Middle frontal gyrus (tissue), 1 donor: ENCODE results near the gene FZD8.
"Not testable (repeated sequence)": the region's sequence is repeated elsewhere in the genome, so short reads cannot be mapped to it uniquely, and the experiment has no call there.

Source experiments
- DNase-seq: peaks from one replicate; pipeline ENCODE4 v3.0.0-alpha.2; 2015; ENCODE audit warnings: low spot score; ENCODE audit errors: extremely low spot score

The FZD8 gene

DNA sequence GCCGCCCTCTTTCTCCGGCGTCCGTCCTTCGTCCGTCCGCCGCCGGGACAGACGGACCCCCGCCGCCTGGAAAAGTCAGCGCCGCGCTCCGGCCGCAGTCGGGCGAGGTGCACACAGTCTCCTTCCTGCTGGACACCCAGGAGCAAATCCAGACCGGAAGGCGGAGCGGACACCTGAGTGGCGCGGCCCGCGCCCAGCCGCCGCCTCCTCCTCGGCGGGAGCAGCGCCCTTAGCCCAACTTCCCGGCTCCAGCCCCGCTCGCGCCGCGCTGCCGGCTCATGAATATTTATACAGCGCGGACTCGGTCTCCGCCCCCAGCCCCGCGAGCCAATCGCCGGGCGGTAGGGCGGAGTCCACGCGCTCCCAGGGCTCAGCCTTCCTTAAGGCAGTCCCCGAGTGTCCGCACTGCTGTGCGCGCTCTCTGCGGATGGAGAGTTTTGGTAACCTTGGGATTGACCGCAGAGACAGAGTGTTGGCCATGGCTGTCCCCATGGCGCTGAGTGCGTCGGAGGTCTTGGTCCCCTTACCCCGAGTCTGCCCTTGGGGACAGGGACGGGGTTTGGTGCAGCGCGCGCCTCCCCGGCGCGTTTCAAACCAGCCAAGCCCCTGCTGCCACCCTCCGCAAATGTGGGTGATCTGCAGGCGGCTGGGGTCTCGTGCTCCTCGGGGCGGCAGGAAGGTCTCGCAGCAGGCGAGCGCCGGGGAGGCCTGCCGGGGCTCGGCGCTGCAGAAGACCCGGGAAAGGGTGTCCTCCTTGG, at the start of gene FZD8:
Gene FZD8, minus strand, starts transcription at position 262 of the 758 bp plus-strand sequence. CDS start 867 bp downstream, outside the sequence.
- DNase-seq = peak; percentile 91

DNA sequence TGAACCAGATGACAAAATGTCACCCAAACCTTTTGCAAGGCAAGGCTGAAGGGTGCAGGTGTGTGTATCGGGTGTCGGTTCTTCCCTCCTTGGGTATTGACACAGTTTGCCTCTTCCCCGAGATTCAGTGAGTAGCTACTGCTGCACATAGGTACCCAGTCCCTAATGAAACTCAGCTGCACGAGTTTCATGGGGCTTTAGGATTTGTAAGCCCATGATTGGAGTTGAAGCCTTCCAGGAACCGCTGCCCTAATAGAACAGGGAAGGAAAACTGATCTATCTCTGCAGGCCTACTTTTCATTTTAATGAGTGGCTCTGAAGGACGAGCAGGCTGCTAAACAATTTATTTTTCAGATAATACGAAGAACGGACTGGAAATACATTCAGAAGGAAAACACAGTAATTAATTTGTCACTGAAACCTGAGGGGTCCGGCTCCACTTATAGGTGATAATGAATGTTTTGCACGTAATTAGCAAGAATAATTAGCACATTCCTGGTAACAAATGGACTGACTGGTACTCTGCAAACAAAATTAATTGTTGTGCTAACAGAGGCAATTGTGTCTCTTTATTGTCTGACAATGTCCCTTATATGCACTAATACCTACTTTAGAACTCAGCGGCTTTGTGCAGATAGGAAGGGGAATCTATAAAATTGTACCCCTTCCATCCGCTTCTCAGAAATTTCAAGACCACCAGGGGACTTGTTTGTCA, 49.6 kb upstream of the FZD8 start:
- no peak for DNase-seq

DNA sequence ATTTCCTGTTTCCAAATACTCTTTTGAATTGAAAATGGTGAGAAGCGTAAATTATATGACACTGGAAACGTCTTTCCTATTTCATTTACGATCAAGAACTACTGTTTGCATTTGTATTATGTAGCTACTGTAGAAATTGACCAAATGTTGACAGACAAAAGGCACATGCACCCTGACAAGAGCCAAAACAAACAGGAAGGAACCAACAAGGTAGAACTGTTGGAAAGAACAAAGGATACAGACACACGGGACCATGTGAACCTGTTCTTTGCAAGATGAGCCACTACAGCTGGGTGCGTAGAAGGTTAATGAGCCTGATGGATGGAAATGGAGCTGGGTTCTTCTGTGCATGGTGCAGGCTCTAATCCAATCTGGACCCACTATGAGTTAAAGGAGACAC, 48.4 kb upstream of the FZD8 start:
- DNase-seq = no peak

- not testable (repeated sequence) for DNase-seq
Measured at GRCh38 chr10:35685858-35686257, 43.8 kb upstream of the FZD8 start.

DNA sequence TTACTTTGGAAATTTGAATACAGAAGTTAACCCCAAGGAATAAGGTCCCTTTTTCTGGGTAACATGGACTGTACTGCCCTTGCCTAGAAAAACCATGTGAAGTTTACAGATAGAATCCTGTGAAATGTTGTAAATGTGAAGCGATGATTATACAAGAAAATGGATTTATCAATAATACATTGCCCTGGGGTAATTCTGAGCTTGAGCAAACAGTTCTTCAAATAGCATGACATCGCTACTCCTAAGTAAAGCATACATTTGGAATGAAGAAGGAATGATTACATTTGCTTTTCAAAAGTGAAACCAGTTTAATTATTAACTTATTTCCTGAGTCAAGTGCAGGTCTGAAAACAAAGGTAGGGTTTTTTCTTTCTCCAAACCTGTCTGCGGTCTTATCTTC, 43.3 kb upstream of the FZD8 start:
- DNase-seq = no peak

- DNase-seq = no peak
Measured at GRCh38 chr10:35684586-35684985, 42.5 kb upstream of the FZD8 start.

DNA sequence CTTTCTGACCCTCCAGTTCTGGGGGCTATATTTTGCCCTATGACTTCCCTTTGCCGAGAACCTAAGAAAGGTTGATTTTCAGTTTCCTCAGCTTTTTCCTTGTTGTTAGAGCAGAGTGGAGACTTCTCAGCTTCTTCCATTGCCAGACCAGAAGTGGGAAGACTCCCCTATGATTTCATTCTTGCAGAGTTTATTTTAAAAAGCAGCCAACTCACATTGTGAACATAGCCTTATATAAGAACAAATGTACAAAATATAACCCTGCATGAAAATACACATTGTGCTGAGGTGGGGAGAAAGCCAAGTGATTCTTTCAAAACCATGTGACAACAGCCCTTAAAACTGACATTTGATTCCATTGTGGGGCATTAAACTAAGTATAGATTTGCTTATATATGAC, 33.8 kb upstream of the FZD8 start:
- DNase-seq = no peak

- DNase-seq = no peak
Measured at GRCh38 chr10:35674843-35675242, 32.7 kb upstream of the FZD8 start.

DNA sequence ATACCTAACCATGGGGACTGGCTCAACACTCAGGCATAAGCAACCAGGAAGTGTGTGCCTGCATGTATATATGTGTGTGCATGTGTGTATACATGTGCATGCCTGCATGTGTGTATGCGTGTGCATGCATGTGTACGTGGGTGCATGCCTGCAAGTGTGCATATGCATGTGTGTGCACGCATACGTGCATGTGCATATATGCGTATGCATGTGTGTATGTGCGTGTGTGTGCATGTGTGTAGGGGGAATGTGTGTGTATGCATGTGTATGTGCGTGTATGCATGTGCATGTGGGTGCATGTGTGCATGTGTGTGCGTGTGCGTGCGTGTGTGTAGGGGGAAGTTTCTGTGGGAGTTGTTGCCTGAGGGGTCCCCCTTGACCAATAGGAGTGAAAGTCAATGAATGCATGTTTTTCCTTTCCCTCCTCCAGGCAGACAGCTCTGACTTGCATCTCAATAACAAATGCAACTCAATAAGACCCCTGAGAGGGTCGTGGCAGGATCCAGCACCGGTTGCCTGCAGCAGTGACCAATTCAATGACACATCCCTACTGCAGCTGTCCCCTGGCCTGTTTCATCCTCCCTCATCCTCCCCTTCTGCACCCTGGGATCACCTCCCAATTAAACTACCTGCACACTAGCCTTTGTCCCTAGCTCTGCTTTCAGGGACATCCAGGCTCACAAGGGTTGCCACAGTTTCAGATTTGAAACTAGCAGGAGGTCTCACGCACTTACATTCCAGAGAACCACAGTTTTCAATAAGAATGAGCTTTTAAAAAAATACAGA, 27.0 kb upstream of the FZD8 start:
- no peak for DNase-seq

GRCh38 chr10:35667971-35668370, 25.9 kb upstream of the FZD8 start:
- no peak for DNase-seq

GRCh38 chr10:35667270-35667889, 25.3 kb upstream of the FZD8 start:
- no peak for DNase-seq

DNA sequence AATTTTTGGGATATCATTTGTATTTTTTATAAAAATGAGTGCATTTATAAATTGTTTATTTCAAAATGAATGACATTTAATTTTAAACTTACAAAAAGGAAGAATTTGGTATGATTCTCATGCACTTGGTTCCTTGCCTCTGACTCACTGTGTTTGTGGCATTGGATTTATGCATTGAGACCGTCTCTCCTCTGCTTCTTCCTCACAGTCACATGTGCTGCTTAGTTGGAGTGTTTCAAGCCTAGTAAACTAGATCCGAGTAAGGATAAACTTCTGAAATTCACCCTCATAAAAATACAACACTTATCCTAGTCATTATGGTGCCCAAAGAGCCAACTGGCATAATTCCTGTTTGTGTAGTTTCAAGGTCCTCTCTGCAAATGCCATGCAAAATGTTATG, 19.1 kb upstream of the FZD8 start:
- no peak for DNase-seq

GRCh38 chr10:35659456-35659855, 17.4 kb upstream of the FZD8 start:
- DNase-seq = no peak

DNA sequence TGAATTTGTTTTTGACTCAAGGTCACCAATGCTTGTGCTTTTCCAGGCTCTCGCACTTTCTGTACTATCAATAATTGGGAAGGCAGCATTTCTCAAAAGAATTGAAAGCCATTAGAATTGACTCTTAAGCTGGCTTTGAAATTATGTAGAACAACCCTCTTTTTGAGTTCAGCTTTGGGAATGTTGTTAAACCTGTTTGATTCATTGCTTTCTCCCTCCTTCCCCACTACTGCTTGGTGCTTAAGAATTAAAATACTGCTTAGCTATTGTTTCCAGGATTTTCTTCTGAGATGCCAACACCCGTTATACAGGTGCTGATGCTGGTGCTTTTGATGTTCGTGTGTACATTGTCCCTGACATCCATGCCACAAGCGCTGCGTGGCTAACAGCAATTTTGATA, 15.5 kb upstream of the FZD8 start:
- DNase-seq = no peak

- no peak for DNase-seq
Measured at GRCh38 chr10:35652824-35653223, 10.7 kb upstream of the FZD8 start.

DNA sequence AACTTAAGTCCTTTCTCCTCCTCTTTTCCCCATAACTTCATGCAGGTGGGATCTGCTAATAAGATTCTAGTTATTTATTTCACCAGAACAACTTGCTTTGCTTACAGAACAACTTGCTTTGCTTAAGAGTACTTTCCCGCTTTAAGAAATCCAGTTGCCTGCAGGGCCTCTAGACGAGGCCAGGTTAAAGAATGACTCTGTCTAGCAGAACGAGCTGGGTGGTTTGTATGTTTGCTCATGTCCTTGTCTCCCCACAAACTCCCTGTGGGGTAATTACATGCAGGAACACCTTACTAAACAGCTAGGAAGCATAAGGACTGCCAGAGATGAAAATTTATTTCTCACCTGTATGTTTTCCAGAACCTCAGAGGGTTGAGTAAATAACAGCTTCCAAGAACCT, 8.8 kb upstream of the FZD8 start:
- no peak for DNase-seq

- DNase-seq = no peak
Measured at GRCh38 chr10:35644050-35644950, 2.2 kb upstream of the FZD8 start.

DNA sequence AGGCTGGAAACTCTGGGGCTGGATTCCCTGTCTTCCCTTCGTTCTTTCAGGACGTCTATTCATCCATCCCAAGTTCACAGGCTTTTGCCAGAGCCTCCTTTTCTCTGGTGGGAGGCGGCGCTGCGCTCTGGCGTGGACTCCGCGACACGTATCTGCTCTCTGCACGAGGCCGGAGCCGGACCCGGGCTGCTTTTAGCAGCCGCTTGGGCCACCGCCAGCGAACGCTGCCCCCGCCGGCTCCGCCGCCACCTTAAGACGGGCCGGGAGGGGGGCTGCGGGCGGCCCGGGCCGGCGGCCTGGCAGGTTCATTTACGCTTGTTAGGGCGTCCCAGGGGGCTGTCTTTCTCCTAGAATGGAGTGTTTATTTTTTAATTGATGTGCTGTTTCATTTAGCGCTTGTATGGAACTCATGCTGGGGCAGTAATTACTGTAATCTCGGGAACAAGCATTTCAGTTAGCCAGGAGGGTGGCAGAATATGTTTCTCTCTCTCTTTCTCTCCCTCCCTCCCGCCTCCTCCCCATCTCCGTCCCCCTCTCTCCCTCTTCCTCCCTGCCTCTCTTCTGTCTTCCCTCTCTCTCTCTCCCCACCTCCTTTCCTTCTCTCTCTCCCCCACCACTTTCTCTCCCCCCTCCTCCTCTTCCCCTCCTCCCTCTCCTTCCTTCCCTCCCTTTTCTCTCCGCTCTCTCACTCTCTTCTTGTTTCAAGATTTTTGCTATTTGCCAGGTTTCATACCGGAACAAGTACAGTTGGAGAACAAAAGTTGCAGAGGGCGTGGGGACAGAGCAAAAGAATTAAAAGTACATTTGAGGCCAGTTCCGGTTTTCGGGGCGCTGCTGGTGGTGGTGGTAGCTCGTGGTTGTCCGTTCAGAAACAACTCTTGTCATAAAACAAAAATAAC, 1.3 kb upstream of the FZD8 start:
- no peak for DNase-seq

DNA sequence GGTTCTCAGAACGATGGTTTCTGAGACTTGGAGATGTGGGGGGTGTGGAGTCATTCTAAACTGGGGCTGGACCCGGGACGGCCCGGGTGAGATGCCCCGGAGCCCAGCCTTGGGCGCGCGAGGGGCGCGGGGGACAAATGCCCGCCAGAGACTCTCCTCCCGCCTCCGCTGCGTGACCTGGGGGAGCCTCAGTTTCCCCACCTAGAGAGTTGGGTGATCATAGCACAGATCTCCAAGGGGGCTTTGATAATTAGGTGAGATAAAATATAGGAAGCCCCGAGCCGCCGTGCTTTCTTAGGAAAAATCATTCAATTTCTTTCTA, 658 bp upstream of the FZD8 start:
- DNase-seq = no peak

GRCh38 chr10:35641676-35642034, 441 bp downstream of the FZD8 start:
- DNase-seq = no peak
